GM19193 (cell line): Measurements from ENCODE around the gene UBE2Q2.

Experiments
- POLR2A ChIP-seq: IDR thresholded peaks from 4 replicates; pipeline ENCODE4 v1.6.1; 2011; ENCODE audit not compliant: insufficient read depth, insufficient read length; ENCODE audit errors: extremely low read depth

Gene UBE2Q2

GRCh38 chr15:75928680-75929608, 85.7 kb downstream of the UBE2Q2 start:
- no peak for TF ChIP-seq POLR2A

- no peak for TF ChIP-seq POLR2A
These were observed 86.7 kb downstream of the UBE2Q2 start for GRCh38 chr15:75929799-75930565.

DNA sequence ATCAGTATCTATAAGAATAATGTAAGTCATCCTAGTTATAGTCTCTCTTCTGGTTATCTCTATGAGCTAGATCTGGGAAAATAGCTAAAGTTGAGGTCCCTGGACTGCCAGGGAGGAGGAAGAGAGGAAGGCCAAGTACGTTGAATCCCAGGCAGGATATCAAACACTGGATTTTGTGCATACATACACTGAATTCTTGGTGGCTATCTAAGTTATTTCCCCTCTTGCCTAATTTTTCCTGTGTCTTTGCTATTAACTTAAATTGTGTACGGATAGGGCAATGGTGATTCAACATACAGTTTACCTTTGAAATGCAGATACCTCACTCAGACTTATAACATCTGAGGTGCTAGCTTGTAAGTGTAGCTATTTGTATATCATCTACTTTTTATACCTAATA, 87.6 kb downstream of the UBE2Q2 start:
- no peak for TF ChIP-seq POLR2A

DNA sequence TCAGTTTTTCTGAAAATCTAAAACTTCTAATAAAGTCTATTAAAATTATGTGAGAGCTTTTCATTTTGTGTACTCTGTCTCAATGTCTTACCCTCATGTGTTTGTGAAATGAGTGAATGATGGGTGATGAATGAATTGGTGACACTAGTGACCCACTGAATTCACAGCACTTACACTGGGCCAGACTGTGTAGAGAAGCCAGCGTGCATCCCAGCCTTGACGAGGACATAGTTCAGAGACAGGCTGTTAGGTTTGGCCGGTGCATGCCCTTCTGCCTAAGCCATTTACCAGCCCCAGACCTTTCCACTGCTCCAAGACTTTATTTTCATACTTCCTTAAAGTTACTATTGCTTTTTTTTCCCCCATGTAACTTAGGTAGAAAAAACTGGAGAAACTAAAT, 99.2 kb downstream of the UBE2Q2 start:
- TF ChIP-seq POLR2A: no peak

GRCh38 chr15:75943246-75943645, 100.0 kb downstream of the UBE2Q2 start:
- no peak for TF ChIP-seq POLR2A

DNA sequence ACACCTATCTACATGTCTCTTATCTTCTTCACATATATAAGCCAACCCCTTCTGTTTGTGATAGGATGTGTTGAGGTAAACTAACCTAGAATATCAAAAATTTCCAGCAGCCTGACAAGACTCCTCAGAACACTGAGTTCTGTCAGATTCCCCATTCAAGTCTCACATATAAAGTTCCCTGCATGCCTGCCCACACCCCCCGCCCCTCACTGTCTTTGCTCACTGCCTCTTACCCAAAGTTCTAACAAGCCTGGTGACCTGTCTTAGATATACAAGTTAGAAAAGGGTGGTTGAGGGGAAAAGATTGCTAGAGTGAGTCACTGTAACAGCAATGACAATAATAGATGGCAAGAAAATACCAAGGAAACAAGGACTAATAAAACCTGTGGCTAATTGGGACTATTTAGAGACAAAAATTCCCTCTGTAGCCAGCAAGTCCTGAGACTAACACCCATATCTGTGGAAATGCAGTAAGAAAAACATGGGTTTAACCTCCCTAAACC, 100.5 kb downstream of the UBE2Q2 start:
- TF ChIP-seq POLR2A: no peak

- no peak for TF ChIP-seq POLR2A
These were observed 102.7 kb downstream of the UBE2Q2 start for GRCh38 chr15:75945953-75946352.

GRCh38 chr15:75947092-75947491, 103.8 kb downstream of the UBE2Q2 start:
- no peak for TF ChIP-seq POLR2A

GRCh38 chr15:75948761-75949296, 105.6 kb downstream of the UBE2Q2 start:
- TF ChIP-seq POLR2A: no peak
